LNCAP (cell line): Measurements from ENCODE around the gene COL4A4.

ENCODE experiments used
- CTCF ChIP-seq: fragments of 450-650 bp; IDR thresholded peaks from 2 replicates; pipeline ENCODE4 v1.5.1; 2017; ENCODE audit warnings: mild to moderate bottlenecking

The COL4A4 gene

GRCh38 chr2:227180770-227181169, 16.8 kb upstream of the COL4A4 start:
- TF ChIP-seq CTCF = no peak

- no peak for TF ChIP-seq CTCF
Measured at GRCh38 chr2:227179988-227180685, 16.1 kb upstream of the COL4A4 start.

GRCh38 chr2:227177592-227178336, 13.8 kb upstream of the COL4A4 start:
- TF ChIP-seq CTCF = no peak

- TF ChIP-seq CTCF = no peak
Measured at GRCh38 chr2:227164763-227165291, 822 bp upstream of the COL4A4 start.

GRCh38 chr2:227163485-227163997, 464 bp downstream of the COL4A4 start:
- TF ChIP-seq CTCF = no peak

- TF ChIP-seq CTCF = no peak
Measured at GRCh38 chr2:227161947-227162346, 2.1 kb downstream of the COL4A4 start.

GRCh38 chr2:227160164-227160563, 3.8 kb downstream of the COL4A4 start:
- TF ChIP-seq CTCF = no peak
